Pancreas (tissue), 10 donors: ENCODE measurements around the gene ARHGAP23. TPM values are rescaled to one million over a fixed set of nuclear protein-coding genes. Genes with fewer than 3 reads are reported as not detected.
A peak's percentile ranks its signal among the peaks of the same experiment; 100 is the strongest.

Source experiments
- ATAC-seq, 4 donors: fragments of 200-7000 bp; cut with Tn5 transposase; one replicate each; pipeline versions ENCODE4 v1.8.0 to v1.9.1; 2020; ENCODE audit warnings: mild to moderate bottlenecking in 4 of 4, moderate library complexity in 4 of 4
- DNase-seq, 6 donors: peaks; one replicate each; pipeline ENCODE4 v3.0.0-alpha.2; 2020
- FAIRE-seq: peaks from 2 replicates; lab custom pipeline; 2012; peaks lifted over from hg19 to GRCh38; lab: Jason Lieb, UNC
- H3K27ac ChIP-seq, 4 donors: fragments of 200-600 bp; sonication (generic); 1 replicate in 3 of 4; 2 replicates in 1 of 4; pipeline versions ENCODE4 v1.5.0 to v1.8.0; 2020
- H3K27me3 ChIP-seq, 4 donors: fragments of 200-600 bp; one replicate each; pipeline ENCODE4 v1.8.0; 2021
- H3K36me3 ChIP-seq, 3 donors: fragments of 200-600 bp; sonication (generic) in 1 of 3; one replicate each; pipeline versions ENCODE4 v1.5.0 to v1.8.0; 2020 to 2021
- H3K4me1 ChIP-seq, 3 donors: fragments of 200-600 bp; one replicate each; pipeline ENCODE4 v1.8.0; 2021
- H3K4me3 ChIP-seq, 4 donors: fragments of 200-600 bp; sonication (generic) in 2 of 4; one replicate each; pipeline versions ENCODE4 v1.5.0 to v1.8.0; 2020 to 2021
- H3K9me3 ChIP-seq, 4 donors: fragments of 200-600 bp; one replicate each; pipeline ENCODE4 v1.8.0; 2021
- WGBS, 2 donors: extraction: QIAGEN DNeasy Blood & Tissue Kit; methylation state at CpG; one replicate each; pipeline ENCODE4 v1.1.7; 2013; 5-methylcytosine and 5-hydroxymethylcytosine counted together
- intact Hi-C, 3 donors: fragments of 100-400 bp; cut with DNase I; formaldehyde crosslinking; loops; one replicate each; pipeline versions ENCODE4 v1.11.1 to v1.14.2; 2022
- polyA plus RNA-seq, 2 donors: library from polyadenylated mRNA; stranded (reverse); fragments of 200-250 nt; gene quantifications; one replicate each; pipeline ENCODE4 v1.2.3, GENCODE V29; 2013
- total RNA-seq, 6 donors: library from RNA; stranded (reverse); fragmentation: NEBNext Ultra II Directional in 4 of 6; extraction: Animal tissue kit (Norgen Biotek cat#: 25700) in 4 of 6; gene quantifications; one replicate each; pipeline versions ENCODE4 v1.2.1 to v1.2.4, GENCODE V29; 2021 to 2023
- TF ChIP-seq, protein P1 (sequence below), 4 donors: fragments of 200-600 bp; sonication (generic) in 3 of 4; IDR thresholded peaks; one replicate each; pipeline versions ENCODE4 v1.5.0 to v1.8.0; 2021; ENCODE audit warnings: antibody characterized with exemption in 4 of 4
- donor health status: healthy with polysubstance abuse.
- donor health status: DM: no; HTN: no; CAD: no; lungs with moderate emphysema.
- donor health status: DM: no; HTN: no; CAD: no.
- donor health status: control.
- donor health status: control.
- donor health status: Bipolar disorder and iron deficiency.
- donor health status: DM: yes; HTN: yes; CAD: no.
- donor health status: DM: no; HTN: no; CAD: no.
- donor health status: DM: no; HTN: no; CAD: no.
- donor health status: DM: yes; HTN: yes; CAD: no.

Gene ARHGAP23
- total and polyA plus RNA-seq, 8 donors: 2.5 to 7.1 (median 3.9) TPM

DNA sequence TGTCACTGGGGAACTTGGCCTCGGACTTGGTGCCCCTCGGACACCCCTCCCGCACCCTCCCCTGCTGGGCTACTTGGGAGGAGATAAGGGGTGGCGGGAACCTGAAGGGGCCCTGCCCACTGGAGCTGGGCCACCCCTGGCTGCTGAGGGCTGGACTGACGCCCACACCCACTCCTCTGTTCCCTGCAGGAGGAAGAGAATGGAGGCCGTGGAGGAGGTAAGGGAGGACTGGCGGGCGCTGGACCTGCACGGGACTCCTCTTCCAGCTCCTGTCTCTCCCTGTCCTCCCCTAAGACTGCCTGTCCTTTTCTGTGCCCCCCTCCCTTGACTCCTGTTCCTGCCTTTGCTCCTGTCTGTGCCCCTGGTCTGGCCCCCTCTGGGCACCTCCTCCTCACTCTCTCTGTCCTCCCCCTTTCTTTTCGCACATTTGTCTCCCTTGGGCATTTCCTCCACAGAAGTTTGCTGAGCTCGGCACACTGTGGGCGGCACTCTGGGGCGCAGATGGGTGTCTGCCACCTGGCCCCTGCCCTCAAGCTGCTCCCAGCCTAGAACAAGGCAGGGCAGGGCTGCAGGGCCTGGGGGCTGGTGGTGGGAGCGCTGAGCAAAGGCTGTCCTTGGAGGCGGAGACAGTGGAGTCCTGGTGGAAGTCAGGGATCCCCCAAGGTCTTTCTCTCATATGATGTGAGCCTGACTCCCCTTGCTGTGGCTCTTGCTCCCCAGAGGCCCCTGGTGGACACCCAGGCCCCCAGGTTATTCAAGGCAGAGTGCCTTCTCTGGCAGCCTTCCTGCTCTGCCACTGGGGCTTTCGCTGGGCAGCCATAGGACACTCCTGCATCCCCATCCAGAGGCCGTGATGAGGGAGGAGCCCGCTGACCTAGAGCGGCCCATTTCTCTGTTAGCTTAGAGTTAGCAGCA, 32.7 kb downstream of the ARHGAP23 start:
- no peaks in the 10 kb centered on the region for H3K36me3 ChIP-seq
- 81 to 82% methylated on average over 18 to 19 of the region's 19 CpGs for WGBS, 2 donors
- no peak overlapping the region for H3K27ac ChIP-seq
- ATAC-seq: no peak
- no peaks in the 10 kb centered on the region for H3K9me3 ChIP-seq
- no peaks in the 10 kb centered on the region for H3K27me3 ChIP-seq
- FAIRE-seq: no peak
- no peak for DNase-seq
- no peak overlapping the region for H3K4me3 ChIP-seq
- intact Hi-C loops: no loop called here
- H3K4me1 ChIP-seq: no peaks in the 10 kb centered on the region
- TF ChIP-seq, protein P1, sequence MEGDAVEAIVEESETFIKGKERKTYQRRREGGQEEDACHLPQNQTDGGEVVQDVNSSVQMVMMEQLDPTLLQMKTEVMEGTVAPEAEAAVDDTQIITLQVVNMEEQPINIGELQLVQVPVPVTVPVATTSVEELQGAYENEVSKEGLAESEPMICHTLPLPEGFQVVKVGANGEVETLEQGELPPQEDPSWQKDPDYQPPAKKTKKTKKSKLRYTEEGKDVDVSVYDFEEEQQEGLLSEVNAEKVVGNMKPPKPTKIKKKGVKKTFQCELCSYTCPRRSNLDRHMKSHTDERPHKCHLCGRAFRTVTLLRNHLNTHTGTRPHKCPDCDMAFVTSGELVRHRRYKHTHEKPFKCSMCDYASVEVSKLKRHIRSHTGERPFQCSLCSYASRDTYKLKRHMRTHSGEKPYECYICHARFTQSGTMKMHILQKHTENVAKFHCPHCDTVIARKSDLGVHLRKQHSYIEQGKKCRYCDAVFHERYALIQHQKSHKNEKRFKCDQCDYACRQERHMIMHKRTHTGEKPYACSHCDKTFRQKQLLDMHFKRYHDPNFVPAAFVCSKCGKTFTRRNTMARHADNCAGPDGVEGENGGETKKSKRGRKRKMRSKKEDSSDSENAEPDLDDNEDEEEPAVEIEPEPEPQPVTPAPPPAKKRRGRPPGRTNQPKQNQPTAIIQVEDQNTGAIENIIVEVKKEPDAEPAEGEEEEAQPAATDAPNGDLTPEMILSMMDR (IDR thresholded peaks at IDR 0.05): no peak

DNA sequence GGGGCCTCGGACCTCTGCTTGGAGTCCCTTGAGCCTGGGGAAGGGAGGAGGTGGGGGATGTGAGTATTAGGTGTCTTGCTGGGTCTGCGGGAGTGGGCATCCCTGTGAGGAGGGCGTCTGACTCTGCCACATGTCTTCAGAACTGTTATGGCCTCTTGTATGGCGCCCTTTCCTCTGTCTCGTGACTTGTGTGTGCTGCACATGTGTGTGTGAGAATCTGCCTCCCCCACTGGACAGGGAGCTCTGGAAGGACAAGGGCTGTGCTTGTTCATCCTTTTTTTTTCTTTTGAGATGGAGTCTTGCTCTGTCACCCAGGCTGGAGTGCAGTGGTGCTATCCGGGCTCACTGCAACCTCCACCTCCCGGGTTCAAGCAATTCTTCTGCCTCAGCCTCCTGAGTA, 33.4 kb downstream of the ARHGAP23 start:
- no peaks in the 10 kb centered on the region for H3K9me3 ChIP-seq
- FAIRE-seq (no peak), ATAC-seq (no peak), DNase-seq (no peak)
- TF ChIP-seq, protein P1 (IDR thresholded peaks at IDR 0.05): no peak
- intact Hi-C loops: no loop called here
- H3K27ac ChIP-seq: no peak overlapping the region
- no peaks in the 10 kb centered on the region for H3K27me3 ChIP-seq
- no peak overlapping the region for H3K4me3 ChIP-seq
- no peaks in the 10 kb centered on the region for H3K36me3 ChIP-seq
- H3K4me1 ChIP-seq: no peaks in the 10 kb centered on the region
- 74 to 87% methylated on average over 7 of the region's 7 CpGs for WGBS, 2 donors

DNA sequence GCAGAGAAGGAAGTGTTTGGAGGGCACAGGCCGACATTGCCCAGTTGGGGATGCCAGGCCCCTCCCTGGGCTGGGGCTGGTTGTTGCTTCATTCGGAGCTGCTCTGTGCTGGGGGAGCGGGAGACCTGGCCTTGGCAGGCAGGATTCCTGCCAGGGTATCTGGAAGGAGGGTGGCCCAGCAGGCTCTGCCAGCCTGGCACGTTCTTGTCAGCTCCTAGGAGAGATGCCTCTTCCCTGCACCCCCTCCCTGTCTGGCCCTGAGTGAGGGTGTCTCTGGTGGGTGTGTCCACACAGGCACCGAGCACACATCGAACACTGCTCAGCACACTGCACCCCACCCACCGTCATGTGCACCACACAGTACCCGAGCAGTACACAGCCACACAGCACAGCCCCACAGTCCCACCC, 35.2 kb downstream of the ARHGAP23 start:
- TF ChIP-seq, protein P1 (IDR thresholded peaks at IDR 0.05): no peak
- no peak overlapping the region for H3K4me3 ChIP-seq
- ATAC-seq: no peak
- no peaks in the 10 kb centered on the region for H3K36me3 ChIP-seq
- DNase-seq: no peak
- no peaks in the 10 kb centered on the region for H3K4me1 ChIP-seq
- H3K27me3 ChIP-seq: no peaks in the 10 kb centered on the region
- no peaks in the 10 kb centered on the region for H3K9me3 ChIP-seq
- no peak overlapping the region for H3K27ac ChIP-seq
- intact Hi-C loops: no loop called here
- FAIRE-seq: no peak
- 61 to 86% methylated on average over 8 of the region's 8 CpGs for WGBS, 2 donors

DNA sequence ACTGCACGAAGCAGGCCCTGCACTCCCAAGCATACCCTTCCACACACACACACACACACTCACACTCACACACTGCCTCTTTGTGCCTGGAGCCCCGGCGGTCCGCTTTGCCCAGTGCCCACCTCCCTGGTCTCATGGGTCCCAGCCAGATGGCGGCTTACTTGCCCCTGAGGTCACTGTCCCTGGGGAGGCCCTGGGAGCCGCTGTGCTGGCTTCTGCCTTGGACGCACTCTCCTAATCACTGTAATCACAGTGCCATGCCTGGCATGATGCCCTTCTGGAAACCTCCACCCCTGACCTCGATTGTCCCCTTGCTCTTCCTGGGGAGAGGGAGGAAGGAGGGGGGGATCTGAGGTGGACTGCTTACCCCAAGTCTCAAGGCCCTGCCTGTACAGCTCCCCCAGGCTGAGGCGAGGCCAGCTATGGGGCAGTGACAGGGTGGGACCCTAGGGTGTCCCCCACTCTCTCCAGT, 36.0 kb downstream of the ARHGAP23 start:
- TF ChIP-seq, protein P1 (IDR thresholded peaks at IDR 0.05): no peak
- no peaks in the 10 kb centered on the region for H3K9me3 ChIP-seq
- no peaks in the 10 kb centered on the region for H3K27me3 ChIP-seq
- no peak for FAIRE-seq
- 54 to 55% methylated on average over 9 of the region's 9 CpGs for WGBS, 2 donors
- no peak for DNase-seq
- H3K4me3 ChIP-seq: no peak overlapping the region
- H3K27ac ChIP-seq: peak overlapping the region in 3 of 4 donors; percentile 22 to 42 (median 39)
- intact Hi-C loops: no loop called here
- peak in 3 of 4 donors; percentile 24 to 30 (median 30) for ATAC-seq
- no peaks in the 10 kb centered on the region for H3K36me3 ChIP-seq
- no peaks in the 10 kb centered on the region for H3K4me1 ChIP-seq
